Measurements from ENCODE around the gene NCEH1.

- TF ChIP-seq RAD21 (IDR thresholded peaks at IDR 0.05; ENCODE audit: low read length) = no peak
- no peak for TF ChIP-seq CTCF (conservative IDR thresholded peaks at IDR 0.05; ENCODE audit: low read depth, low read length)
- TF ChIP-seq CHD1 (IDR thresholded peaks at IDR 0.05; ENCODE audit: low read depth, low read length) = no peak
- no peak for TF ChIP-seq BHLHE40 (IDR thresholded peaks at IDR 0.05; ENCODE audit: low read depth, low read length)
- TF ChIP-seq POLR2A (IDR thresholded peaks at IDR 0.05; ENCODE audit: low read depth, low read length) = no peak
Measured at GRCh38 chr3:172716476-172716875, 5.6 kb upstream of the NCEH1 start.

Measured in IMR-90 (cell line).